NK-92 (cell line): Measurements from ENCODE around the gene EFHD1.
"Not testable (repeated sequence)": the region's sequence is repeated elsewhere in the genome, so short reads cannot be mapped to it uniquely, and the experiment has no call there.

Experiments used
- DNase-seq: peaks from one replicate; lab custom pipeline; 2025; ENCODE audit not compliant: unreplicated experiment; lab: John Stamatoyannopoulos, UW

EFHD1 gene

GRCh38 chr2:232689152-232689910, 55.9 kb downstream of the EFHD1 start:
- no peak for DNase-seq

GRCh38 chr2:232691117-232691516, 57.7 kb downstream of the EFHD1 start:
- not testable (repeated sequence) for DNase-seq

- DNase-seq: no peak
Measured at GRCh38 chr2:232693344-232693743, 59.9 kb downstream of the EFHD1 start.

- DNase-seq: no peak
Measured at GRCh38 chr2:232696609-232697058, 63.2 kb downstream of the EFHD1 start.

- peak; percentile 33 for DNase-seq
Measured at GRCh38 chr2:232697059-232697806, 63.8 kb downstream of the EFHD1 start, which contains the start of gene GIGYF2. GIGYF2 (plus strand) TSS chr2:232697331; CDS start chr2:232735198, 37,867 bp downstream.

GRCh38 chr2:232697807-232698110, 64.4 kb downstream of the EFHD1 start:
- no peak for DNase-seq

- DNase-seq: no peak
Measured at GRCh38 chr2:232698556-232699091, 65.2 kb downstream of the EFHD1 start.

GRCh38 chr2:232699110-232699509, 65.7 kb downstream of the EFHD1 start:
- no peak for DNase-seq

GRCh38 chr2:232700154-232700553, 66.8 kb downstream of the EFHD1 start:
- DNase-seq: no peak

GRCh38 chr2:232707076-232707475, 73.7 kb downstream of the EFHD1 start:
- DNase-seq: no peak

- DNase-seq: no peak
Measured at GRCh38 chr2:232713505-232713904, 80.1 kb downstream of the EFHD1 start.

- DNase-seq: no peak
Measured at GRCh38 chr2:232714969-232715368, 81.6 kb downstream of the EFHD1 start.

- not testable (repeated sequence) for DNase-seq
Measured at GRCh38 chr2:232720056-232720455, 86.7 kb downstream of the EFHD1 start.

GRCh38 chr2:232721261-232721660, 87.9 kb downstream of the EFHD1 start:
- DNase-seq: no peak

- DNase-seq: no peak
Measured at GRCh38 chr2:232721882-232722281, 88.5 kb downstream of the EFHD1 start.

GRCh38 chr2:232723027-232723426, 89.6 kb downstream of the EFHD1 start:
- DNase-seq: no peak

GRCh38 chr2:232728785-232729184, 95.4 kb downstream of the EFHD1 start:
- DNase-seq: no peak

GRCh38 chr2:232731470-232731869, 98.1 kb downstream of the EFHD1 start:
- DNase-seq: no peak
